HG02943 (cell line): ENCODE measurements around the gene CIAPIN1.

Experiments
- ATAC-seq: cut with Tn5 transposase; IDR thresholded peaks from one replicate; pipeline ENCODE4 v1.9.1; 2021; ENCODE audit warnings: mild to moderate bottlenecking, low read depth, moderate library complexity; ENCODE audit not compliant: unreplicated experiment

CIAPIN1 gene

DNA sequence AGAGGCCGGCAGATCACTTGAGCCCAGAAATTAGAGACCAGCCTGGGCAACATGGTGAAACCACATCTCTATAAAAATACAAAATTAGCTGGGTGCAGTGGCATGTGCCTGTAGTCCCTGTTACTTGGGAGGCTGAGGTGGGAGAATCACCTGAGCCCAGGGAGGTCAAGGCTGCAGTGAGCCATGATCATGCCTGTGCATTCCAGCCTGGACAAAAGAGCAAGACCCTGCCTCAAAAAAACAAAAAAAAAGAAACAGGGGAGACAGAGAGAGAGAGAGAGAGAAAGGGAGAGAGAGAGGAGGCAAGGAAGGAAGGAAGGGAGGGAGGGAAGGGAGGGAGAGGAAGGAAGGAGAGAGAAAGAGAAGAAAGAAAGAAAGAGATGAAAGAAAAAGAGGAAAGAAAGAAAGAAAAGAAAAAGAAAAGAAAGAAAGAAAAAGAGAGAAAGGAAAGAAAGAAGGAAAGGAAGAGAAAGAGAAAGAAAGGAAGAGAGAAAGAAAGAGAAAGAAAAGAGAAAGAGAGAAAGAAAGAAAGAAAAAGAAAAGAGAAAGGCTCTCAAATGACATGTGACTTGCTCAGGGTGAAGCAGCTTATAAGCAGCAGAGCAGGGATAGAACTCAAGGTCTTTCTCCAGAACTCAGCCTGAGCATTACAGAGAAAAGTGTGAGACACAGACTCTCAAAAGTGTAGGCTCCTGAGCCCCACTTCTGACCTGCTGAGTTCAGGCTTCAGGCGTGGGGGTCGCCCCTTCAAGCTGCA lies 59.4 kb downstream of the CIAPIN1 start:
- no peak for ATAC-seq

DNA sequence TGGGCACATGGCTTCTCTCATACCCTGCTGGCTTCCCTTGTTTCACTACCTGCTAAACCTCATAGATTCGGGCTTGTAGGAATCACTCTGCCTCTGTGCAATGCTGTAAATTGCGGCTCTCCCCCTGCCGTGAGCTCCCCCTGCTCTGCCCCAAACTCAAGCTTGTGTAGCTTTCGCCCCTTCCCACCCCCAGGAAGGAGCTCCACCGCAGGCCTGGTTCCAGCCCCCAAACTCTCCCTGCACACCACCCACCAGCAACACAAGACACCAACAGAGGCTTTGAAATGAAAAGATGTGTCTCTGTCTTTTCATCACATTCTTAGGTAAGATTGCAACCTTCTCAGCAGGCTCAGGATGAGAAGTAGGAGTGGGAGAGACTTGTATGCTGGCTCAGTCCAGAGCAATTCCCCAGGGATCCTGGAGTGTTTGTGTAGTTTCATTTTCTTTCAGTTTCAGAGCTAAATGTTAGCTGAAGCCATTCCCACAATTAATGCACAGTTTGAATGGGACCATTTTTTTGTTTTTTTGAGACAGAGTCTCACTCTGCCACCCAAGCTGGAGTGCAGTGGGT lies 60.7 kb downstream of the CIAPIN1 start:
- no peak for ATAC-seq

DNA sequence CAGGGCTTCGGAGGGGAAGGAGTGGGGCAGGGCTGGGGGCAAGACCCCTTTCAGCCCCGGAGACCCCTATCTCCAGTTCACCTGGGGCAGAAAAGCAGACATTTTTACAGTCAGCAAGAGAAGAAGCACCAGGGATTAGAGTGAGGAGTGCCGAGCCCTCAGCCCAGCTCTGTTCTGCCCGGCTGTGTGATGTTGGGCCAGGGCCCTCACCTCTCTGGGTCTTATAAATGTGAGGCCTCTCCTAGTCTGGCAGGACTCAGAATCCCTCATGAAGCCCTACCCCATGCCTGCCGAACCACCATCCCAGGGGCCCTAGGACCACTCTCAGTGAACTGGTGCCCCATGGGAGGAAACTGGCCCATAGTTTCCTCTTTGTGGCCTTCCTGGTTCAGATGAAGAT lies 62.1 kb downstream of the CIAPIN1 start:
- ATAC-seq: no peak

DNA sequence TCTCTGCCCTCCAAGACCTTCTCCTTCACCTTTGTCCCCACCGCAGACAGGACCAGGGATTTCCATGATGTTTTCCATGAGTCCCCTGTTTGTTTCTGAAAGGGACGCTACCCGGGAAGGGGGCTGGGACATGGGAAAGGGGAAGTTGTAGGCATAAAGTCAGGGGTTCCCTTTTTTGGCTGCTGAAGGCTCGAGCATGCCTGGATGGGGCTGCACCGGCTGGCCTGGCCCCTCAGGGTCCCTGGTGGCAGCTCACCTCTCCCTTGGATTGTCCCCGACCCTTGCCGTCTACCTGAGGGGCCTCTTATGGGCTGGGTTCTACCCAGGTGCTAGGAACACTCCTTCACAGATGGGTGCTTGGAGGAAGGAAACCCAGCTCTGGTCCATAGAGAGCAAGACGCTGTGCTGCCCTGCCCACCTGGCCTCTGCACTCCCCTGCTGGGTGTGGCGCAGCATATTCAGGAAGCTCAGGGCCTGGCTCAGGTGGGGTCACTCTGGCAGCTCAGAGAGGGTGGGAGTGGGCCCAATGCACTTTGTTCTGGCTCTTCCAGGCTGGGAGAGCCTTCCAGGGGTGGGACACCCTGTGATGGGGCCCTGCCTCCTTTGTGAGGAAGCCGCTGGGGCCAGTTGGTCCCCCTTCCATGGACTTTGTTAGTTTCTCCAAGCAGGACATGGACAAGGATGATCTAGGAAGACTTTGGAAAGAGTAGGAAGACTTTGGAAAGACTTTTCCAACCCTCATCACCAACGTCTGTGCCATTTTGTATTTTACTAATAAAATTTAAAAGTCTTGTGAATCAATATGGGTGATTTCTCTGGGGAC lies 62.7 kb downstream of the CIAPIN1 start:
- no peak for ATAC-seq

DNA sequence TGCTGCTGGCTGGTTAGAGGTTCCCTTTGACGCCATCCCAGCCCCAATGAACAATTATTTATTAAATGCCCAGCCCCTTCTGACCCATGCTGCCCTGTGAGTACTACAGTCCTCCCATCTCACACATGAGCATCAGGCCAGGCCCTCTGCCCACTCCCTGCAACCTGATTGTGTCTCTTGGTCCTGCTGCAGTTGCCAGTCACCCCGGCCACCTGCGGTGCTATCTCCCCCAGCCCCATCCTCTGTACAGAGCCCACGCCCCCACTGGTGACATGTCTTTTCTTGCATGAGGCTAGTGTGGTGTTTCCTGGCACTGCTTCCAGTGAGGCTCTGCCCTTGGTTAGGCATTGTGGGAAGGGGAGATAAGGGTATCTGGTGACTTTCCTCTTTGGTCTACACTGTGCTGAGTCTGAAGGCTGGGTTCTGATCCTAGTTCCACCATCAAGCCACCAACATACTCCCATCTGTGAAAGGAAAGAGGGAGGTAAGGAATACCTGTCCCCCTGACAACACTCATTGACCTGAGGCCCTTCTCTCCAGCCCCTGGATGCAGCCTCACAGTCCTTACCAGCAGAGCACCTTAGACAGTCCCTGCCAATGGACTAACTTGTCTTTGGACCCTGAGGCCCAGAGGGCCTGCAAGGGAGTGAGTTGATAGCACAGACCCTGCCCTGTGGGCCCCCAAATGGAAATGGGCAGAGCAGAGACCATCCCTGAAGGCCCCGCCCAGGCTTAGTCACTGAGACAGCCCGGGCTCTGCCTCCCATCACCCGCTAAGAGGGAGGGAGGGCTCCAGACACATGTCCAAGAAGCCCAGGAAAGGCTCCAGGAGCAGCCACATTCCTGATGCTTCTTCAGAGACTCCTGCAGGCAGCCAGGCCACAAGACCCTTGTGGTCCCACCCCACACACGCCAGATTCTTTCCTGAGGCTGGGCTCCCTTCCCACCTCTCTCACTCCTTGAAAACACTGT lies 63.6 kb downstream of the CIAPIN1 start:
- no peak for ATAC-seq

DNA sequence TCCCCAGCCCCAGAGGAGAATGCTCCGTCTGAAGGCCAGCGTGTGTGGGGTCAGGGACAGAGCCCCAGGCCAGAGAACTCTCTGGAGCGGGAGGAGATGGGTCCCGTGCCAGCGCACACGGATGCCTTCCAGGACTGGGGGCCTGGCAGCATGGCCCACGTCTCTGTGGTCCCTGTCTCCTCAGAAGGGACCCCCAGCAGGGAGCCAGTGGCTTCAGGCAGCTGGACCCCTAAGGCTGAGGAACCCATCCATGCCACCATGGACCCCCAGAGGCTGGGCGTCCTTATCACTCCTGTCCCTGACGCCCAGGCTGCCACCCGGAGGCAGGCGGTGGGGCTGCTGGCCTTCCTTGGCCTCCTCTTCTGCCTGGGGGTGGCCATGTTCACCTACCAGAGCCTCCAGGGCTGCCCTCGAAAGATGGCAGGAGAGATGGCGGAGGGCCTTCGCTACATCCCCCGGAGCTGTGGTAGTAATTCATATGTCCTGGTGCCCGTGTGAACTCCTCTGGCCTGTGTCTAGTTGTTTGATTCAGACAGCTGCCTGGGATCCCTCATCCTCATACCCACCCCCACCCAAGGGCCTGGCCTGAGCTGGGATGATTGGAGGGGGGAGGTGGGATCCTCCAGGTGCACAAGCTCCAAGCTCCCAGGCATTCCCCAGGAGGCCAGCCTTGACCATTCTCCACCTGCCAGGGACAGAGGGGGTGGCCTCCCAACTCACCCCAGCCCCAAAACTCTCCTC lies 64.5 kb downstream of the CIAPIN1 start:
- ATAC-seq: no peak

DNA sequence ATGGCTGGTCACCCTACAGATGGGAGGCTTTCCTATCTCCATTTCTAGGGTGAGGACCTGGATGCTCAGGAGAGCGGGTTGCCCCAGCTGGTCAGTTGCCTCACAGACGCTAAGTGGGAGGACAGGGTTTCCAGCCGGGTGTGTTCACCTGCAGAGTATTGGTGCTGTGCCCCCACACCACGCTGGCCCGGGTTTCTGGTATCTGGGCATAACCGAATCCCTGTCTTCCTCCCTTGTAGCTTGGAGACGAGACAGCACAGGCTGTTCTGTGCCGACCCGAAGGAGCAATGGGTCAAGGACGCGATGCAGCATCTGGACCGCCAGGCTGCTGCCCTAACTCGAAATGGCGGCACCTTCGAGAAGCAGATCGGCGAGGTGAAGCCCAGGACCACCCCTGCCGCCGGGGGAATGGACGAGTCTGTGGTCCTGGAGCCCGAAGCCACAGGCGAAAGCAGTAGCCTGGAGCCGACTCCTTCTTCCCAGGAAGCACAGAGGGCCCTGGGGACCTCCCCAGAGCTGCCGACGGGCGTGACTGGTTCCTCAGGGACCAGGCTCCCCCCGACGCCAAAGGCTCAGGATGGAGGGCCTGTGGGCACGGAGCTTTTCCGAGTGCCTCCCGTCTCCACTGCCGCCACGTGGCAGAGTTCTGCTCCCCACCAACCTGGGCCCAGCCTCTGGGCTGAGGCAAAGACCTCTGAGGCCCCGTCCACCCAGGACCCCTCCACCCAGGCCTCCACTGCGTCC lies 65.2 kb downstream of the CIAPIN1 start:
- no peak for ATAC-seq

DNA sequence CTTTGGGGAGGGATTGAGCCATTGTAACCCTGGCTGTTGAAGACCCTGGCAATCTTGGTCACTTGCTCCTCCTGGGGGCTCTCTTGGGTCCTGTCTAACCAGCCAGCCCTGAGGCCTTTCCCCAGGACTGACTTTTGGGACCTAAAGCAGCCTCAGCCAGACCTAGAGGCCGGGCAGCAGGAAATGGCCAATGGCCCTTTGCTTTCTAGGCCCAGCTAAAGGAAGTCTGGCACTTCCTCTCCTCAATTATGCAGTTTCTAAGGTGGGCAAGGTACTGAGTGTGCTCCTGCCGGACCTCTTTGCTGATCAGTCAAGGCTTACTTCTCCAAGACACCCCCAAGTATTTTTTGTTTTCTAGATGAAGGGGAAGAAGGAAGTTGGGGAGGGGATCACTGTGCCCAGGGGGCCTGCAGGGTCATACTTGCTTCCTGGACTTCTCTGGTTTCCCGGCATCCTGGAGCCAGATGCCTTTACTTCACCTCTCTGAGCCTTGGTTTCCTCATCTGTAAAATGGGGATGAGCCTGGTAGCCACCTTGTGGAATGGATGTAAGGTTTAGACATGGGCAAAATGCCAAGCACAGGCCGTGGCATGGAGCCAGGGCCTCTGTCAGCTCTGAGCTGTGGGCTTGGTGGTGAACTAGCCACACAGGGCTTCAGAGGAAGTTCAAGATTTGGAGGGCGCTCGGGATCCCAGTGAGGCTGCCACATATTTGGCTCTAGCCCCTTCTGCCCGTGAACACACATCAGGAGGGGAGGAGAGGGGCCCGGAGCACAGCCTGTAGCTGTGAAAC lies 66.3 kb downstream of the CIAPIN1 start:
- no peak for ATAC-seq

DNA sequence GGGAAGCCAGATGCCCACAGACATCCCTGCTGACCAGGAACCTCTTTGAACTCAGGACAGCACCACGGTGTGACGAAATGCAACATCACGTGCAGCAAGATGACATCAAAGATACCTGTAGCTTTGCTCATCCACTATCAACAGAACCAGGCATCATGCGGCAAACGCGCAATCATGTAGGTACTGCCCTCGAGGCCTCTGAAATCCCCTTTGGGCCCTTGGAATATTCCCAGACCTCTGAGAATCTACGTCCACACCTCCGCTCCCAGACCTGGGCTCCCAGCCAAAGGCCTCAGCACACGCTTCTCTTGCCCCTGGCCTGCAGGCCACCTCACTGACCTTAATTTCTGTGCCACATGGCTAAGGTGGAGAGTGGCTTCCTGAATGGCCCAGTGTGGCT lies 67.6 kb downstream of the CIAPIN1 start:
- ATAC-seq: no peak
